Measurements from ENCODE around the gene IL9. TPM values are rescaled to one million over a fixed set of nuclear protein-coding genes. Genes with fewer than 3 reads are reported as not detected.

Gene IL9
- total and polyA plus RNA-seq, 10 of the 15 experiments (the other 5 are each of a cell fraction or from before 2014, with no cell fraction given) = not detected

DNA sequence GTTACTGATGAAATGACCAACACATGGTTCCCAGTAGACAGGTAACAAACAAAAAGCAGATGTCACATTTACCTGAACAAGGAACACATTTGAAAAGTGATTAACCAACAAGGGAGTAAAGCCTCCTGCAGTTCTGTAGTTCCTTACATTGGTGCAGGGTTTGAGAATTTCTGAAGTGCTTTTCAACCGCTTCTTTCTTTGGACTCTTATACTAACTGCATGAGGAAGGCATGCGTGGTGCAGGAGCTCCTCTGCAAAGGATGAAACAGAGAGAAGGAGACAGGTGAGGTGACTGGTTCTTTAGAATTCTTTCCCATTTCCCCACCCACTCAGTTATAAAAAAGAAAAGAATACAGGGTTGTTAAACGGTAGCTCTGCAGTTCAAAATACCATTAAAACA lies 4.6 kb upstream of the IL9 start:
- FAIRE-seq (no peak), ATAC-seq (no peak)
- BruUV-seq (replicated peaks) = no TSS peak

More for the DNA sequence above, 4.6 kb upstream of the IL9 start:
- CTCF ChIA-PET = interaction anchor here (0.7 kb wide), 1 partner anchor 291 kb away, joined by 3 read pairs; no protein-coding TSS in a partner anchor
- H3K9ac ChIP-seq (ENCODE audit: control insufficient read depth, insufficient read depth, low read length) = no peak overlapping the region
- no peak overlapping the region for H3K4me3 ChIP-seq
- peaks cover 0 to 3% of the 10 kb centered on the region in 2 experiments; a peak in 1 of 4 replicates for H3K27me3 ChIP-seq (replicated peaks in 1 of 2; ENCODE audit: control insufficient read depth in 2 of 2, insufficient read depth in 2 of 2, low read length in 1 of 2)
- 18% methylated on average over 3 of the region's 3 CpGs for WGBS (ENCODE audit: insufficient coverage, insufficient replicate concordance, low lambda C conversion rate, missing lambda C conversion rate)
- H3K79me2 ChIP-seq (ENCODE audit: control insufficient read depth, insufficient read depth, low read length) = no peaks in the 10 kb centered on the region
- in situ Hi-C loops (cut with MboI) = no loop called here
- no peak overlapping the region for H3K27ac ChIP-seq (ENCODE audit: control insufficient read depth, insufficient read depth)
- H4K20me1 ChIP-seq (ENCODE audit: control insufficient read depth, insufficient read depth) = no peaks in the 10 kb centered on the region
- intact Hi-C loops (cut with micrococcal nuclease; ENCODE audit: unreplicated experiment) = no loop called here
- H3K9me3 ChIP-seq (replicated peaks; ENCODE audit: control insufficient read depth, insufficient read depth, low read length) = no peaks in the 10 kb centered on the region
- no peaks in the 10 kb centered on the region for H3K36me3 ChIP-seq (ENCODE audit: control insufficient read depth in 2 of 2, insufficient read depth in 2 of 2, low read length in 1 of 2)
- no peak for DNase-seq (ENCODE audit: low read depth, low spot score)
- H3K4me2 ChIP-seq (ENCODE audit: control insufficient read depth, insufficient read depth) = no peak overlapping the region
- H3K4me1 ChIP-seq (ENCODE audit: control insufficient read depth, insufficient read depth, low read length) = no peaks in the 10 kb centered on the region
- POLR2A ChIA-PET = no interaction called here
- TF ChIP-seq, protein P1, sequence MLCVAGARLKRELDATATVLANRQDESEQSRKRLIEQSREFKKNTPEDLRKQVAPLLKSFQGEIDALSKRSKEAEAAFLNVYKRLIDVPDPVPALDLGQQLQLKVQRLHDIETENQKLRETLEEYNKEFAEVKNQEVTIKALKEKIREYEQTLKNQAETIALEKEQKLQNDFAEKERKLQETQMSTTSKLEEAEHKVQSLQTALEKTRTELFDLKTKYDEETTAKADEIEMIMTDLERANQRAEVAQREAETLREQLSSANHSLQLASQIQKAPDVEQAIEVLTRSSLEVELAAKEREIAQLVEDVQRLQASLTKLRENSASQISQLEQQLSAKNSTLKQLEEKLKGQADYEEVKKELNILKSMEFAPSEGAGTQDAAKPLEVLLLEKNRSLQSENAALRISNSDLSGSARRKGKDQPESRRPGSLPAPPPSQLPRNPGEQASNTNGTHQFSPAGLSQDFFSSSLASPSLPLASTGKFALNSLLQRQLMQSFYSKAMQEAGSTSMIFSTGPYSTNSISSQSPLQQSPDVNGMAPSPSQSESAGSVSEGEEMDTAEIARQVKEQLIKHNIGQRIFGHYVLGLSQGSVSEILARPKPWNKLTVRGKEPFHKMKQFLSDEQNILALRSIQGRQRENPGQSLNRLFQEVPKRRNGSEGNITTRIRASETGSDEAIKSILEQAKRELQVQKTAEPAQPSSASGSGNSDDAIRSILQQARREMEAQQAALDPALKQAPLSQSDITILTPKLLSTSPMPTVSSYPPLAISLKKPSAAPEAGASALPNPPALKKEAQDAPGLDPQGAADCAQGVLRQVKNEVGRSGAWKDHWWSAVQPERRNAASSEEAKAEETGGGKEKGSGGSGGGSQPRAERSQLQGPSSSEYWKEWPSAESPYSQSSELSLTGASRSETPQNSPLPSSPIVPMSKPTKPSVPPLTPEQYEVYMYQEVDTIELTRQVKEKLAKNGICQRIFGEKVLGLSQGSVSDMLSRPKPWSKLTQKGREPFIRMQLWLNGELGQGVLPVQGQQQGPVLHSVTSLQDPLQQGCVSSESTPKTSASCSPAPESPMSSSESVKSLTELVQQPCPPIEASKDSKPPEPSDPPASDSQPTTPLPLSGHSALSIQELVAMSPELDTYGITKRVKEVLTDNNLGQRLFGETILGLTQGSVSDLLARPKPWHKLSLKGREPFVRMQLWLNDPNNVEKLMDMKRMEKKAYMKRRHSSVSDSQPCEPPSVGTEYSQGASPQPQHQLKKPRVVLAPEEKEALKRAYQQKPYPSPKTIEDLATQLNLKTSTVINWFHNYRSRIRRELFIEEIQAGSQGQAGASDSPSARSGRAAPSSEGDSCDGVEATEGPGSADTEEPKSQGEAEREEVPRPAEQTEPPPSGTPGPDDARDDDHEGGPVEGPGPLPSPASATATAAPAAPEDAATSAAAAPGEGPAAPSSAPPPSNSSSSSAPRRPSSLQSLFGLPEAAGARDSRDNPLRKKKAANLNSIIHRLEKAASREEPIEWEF (IDR thresholded peaks at IDR 0.05; ENCODE audit: insufficient replicate concordance, low read depth, low read length) = no peak
- TF ChIP-seq ATF7 (IDR thresholded peaks at IDR 0.05; ENCODE audit: low read depth) = no peak
- no peak for TF ChIP-seq CBX5 (IDR thresholded peaks at IDR 0.05; ENCODE audit: low read depth)
- TF ChIP-seq, protein P2, sequence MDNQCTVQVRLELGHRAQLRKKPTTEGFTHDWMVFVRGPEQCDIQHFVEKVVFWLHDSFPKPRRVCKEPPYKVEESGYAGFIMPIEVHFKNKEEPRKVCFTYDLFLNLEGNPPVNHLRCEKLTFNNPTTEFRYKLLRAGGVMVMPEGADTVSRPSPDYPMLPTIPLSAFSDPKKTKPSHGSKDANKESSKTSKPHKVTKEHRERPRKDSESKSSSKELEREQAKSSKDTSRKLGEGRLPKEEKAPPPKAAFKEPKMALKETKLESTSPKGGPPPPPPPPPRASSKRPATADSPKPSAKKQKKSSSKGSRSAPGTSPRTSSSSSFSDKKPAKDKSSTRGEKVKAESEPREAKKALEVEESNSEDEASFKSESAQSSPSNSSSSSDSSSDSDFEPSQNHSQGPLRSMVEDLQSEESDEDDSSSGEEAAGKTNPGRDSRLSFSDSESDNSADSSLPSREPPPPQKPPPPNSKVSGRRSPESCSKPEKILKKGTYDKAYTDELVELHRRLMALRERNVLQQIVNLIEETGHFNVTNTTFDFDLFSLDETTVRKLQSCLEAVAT (IDR thresholded peaks at IDR 0.05) = no peak
- no peak for TF ChIP-seq NBN (IDR thresholded peaks at IDR 0.05)
- RAD21 ChIA-PET (ENCODE audit: unreplicated experiment) = no interaction called here
- SMC1A ChIA-PET (ENCODE audit: uncharacterized antibody, unreplicated experiment) = interaction anchor here (0.6 to 1.3 kb wide), 2 partner anchors 8 to 12 kb away, joined by 3 read pairs; no protein-coding TSS in a partner anchor
- H2AFZ ChIP-seq (ENCODE audit: control insufficient read depth, low read depth, low read length) = no peak overlapping the region
